GM19397 (cell line): ENCODE results near the gene ZNF740.

Experiments
- ATAC-seq: cut with Tn5 transposase; IDR thresholded peaks from one replicate; pipeline ENCODE4 v1.9.1; 2021; ENCODE audit warnings: mild to moderate bottlenecking, moderate library complexity; ENCODE audit not compliant: unreplicated experiment

The ZNF740 gene

DNA sequence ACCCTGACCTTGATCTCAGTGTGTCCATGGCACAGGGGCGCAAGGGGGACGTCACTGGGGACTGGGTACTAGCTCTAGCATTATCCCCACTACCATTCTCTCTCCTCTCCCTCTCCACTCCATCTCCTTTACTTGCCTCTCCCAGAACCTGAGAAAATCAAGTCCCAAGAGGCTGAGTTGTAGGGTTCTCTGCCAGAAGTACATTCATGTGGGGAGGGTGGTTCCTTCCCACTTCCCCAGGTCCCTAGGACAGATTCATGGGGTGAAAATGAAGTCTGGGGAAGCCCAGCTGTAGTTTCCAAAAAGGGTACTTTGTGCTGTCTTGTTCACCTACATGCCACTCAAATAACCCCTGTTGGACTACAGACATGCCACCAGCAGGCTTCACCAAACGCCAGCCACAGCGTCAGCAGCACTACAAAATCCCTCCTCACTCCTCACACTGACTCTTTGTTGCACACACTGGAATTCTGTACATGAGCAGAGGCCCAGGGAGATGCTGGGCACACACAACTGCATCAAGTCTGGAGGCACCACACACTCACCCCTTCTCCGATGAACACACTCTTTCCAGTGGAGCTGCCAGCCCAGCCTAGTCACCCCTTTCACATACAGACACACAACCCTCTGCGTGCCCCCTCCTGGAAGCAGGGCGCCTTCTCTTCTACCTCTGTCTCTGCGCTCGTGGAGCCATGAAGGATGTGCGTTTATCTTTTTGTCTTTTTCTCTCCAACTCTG is 44.5 kb downstream of the ZNF740 start:
- no peak for ATAC-seq

DNA sequence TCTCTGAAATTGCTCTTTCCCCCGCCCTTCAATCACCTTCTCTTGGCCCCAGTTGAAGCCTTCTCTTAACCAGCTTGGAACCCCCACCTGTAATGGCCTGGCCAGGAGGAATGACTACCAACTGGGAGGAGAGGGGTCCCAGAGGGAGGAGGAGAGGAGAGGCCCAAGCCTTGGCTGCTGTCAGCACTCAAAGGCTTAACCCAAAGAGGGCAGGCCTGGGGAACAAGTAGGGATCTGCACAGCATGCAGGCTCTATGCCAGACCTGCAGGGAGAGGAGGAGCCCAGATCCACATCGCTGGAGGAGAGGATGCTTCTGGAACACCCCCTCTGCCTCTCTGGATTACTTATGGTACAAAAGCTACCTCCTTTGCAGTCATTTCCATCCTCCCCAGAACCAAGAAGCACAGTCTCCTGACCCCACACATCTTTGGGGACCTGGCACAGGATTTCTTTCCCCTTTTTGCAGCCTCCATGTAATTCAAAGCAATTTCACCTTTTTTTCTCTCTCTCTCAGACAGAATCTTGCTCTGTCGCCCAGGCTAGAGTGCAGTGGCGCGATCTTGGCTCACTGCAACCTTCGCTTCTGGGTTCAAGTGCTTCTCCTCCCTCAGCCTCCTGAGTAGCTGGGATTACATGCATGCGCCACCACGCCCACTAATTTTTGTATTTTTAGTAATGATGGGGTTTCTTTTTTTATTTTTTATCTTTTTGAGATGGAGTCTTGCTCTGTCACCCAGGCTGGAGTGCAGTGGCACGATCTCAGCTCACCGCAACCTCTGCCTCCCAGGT is 45.3 kb downstream of the ZNF740 start:
- no peak for ATAC-seq

DNA sequence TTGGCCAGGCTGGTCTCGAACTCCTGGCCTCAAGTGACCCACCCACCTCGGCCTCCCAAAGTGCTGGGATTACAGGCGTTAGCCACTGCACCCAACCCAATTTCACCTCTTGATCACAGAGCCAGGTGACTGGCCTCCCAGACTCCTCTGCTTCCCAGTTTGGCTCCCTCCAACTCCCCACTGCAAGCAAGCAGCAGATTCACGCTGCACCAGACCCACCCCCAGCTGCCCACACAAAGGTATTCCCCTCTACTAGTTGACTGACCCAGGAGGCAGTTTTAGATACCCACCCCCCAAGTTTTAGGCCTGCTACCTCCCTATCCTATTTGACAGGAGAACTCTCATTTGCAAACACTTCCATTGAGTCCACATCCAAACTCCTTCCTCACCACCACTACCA is 46.3 kb downstream of the ZNF740 start:
- no peak for ATAC-seq

DNA sequence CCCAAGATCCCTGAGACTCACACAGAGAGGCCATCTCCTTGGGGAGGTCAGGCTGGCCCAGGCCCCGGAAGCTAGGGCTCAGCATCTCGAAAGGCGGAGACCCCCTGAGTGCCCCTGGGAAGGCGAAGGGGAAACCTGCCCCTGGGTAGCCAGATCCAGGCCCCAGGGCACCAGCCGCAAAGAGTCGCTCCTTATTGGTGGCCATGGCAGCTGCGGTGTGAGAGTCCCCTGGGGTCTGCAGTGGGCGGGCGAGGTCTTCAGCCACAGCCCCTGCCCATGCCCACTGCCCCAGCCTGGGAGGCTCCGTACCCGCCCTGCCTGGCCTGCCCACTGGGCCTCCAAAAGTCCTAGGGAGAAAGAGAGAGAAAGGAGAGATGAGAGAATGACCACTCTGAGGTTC is 46.8 kb downstream of the ZNF740 start:
- ATAC-seq = no peak

DNA sequence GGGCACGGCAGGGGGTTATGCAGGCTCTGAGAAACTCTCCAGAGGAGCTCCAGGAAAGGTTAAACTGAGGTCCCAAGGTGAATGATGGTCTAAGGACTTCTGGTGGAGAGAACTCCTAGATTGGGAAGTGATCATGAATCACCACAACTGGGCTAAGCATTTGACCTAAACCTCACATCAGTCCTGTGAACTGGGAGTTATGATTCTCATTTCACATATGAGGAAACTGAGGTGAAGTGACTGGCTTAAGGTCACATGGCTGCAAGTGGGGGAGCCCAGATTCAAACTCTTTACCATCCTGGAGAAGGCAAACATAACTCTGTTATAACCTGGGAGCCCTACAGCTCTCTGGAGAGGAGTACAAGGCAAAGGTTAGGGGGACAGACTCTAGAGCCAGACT is 47.3 kb downstream of the ZNF740 start:
- no peak for ATAC-seq

DNA sequence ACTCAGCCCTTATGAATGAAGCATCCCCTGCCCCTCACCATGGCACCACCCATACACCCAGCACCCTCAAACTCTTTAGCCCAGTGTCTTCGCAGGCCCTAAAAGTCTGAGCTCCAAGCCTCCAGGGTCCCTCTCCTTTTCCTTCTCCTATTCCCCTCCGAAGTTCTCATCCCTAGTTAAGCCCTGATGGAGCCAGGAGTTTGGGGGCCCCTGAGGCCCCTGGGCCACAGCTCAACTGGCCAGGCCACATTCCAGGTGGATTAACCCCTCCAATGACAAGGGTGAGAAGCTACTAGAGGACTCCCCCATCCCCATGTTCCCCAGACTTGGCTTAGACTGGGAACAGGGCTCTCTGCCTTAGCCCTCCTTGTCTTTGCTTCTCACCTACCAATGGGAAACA is 48.9 kb downstream of the ZNF740 start:
- ATAC-seq = no peak

DNA sequence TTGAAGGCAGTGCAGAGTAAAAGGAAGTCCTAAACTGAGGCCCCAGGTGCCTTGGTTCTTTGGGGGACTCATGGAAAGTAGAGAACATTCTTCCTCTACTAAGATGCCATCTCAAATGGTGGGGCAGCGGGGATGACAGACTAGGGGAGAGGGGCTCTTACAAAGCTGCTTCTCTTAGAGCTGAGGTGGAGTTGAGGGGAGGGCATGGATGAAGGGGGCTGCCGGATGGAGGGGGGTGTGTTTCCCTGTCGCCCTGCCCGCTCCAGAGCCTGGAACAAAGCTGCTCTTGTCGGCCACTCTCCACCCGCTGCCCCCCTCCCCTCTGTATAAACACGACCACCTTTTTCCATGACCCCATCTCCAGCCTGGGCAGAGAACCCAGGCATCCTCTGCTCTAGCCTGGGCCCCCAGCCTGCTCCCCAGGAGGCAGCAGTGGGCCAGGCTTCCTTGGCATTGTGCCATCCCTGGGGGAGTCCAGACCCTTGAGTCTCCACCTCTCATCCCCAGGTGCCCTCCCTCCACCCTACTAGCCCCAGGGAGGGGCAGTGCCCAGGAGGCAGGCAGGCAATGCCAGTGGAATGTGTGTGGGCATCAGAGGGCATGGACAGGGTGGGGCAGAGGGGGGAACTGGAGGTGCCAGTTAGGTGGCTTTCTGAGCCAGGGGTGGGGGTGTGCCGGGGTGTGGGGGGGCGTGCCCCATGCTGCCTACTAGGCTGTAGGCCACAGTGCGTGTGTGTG is 49.8 kb downstream of the ZNF740 start:
- ATAC-seq = no peak

DNA sequence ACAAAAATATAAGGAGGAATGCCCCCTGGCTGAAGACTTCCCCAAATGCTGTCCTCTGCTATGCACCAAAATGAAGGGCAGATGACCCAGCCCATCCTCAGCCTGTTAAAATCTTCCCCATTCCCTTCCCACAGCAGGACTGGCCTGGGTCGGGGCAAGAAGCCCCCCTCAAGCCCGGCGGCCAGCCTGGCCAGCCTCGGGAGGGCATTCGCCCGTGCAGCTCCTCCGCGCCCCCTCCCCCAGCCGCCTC is 51.1 kb downstream of the ZNF740 start:
- ATAC-seq = no peak

DNA sequence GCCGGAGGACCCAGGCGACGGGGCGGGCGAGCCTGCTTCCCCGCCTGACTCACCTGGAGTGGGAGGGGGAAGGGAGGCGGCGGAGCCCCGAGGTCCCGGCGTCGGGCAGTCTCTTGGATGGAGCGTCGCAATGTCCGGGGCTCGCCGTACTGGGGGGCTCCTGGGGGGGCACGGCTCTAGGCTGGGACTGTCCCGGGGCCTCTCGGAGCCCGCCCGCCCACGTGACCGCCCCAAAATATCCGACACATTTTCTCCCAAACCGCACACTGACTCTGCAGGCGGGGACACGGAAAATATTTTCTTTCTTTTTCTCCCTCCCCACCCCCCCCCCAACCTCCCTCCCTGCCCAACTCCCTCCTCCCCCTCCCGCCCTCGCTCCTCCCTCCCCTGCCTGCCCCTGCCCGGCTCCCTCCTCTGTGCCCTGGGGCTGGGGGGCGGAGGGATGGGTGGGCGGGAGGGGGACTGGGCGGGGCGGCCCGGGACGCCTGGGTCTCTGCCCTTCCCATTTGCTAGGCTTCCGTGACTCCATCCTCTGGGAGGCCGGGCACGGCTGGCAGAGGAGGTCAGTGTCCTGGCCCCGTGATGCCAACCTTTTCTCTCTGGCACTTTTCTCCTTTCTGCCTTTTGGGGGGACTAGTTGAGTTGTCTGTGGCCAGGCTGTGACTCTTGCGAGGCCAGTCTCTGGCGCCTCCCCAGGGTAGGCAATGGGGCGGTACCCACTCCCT is 51.6 kb downstream of the ZNF740 start, which contains the start of gene RARG:
TSS of gene RARG (minus strand) at position 289 of the 725 bp plus-strand sequence. CDS start 4,664 bp downstream, outside the sequence.
- no peak for ATAC-seq

DNA sequence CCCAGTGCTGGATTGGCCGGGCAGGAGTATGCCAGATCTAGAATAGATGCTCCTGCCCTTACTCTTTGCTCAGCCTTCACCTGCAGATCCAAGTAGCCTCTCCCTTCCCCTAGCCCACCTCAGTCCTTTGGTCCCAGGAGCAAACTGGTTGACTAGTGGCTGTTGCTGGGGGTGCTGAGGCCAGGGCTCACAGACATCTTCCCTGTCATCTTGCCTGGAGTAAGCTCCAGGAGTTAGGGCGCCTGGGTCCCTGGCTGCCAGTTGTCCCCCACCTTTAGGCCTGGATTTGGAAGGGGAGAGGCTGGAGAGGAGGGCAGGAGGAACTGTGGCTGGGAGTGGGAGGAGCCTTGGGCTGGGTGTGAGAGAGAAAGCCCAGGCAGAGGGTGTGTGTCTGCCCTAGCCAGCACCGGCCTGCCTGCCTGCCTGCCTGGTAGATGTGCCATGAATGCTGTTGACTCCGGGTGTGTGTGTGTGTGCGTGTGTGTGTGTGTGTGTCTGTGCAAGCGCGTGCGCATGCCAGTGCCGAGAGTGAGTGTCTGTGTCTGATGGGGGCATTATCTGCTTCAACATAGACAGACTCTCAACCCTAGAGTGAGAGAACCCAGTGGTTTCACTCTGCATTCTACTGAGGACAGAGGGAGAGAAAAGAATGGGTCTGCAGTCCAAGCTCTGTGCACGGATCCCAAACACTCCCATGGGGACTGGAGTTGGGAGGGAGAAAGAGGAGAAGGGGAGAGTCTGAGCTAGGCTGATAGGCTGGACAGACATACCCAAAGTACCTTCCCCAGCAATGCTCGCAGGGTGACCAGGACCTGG is 52.3 kb downstream of the ZNF740 start:
- ATAC-seq = no peak

DNA sequence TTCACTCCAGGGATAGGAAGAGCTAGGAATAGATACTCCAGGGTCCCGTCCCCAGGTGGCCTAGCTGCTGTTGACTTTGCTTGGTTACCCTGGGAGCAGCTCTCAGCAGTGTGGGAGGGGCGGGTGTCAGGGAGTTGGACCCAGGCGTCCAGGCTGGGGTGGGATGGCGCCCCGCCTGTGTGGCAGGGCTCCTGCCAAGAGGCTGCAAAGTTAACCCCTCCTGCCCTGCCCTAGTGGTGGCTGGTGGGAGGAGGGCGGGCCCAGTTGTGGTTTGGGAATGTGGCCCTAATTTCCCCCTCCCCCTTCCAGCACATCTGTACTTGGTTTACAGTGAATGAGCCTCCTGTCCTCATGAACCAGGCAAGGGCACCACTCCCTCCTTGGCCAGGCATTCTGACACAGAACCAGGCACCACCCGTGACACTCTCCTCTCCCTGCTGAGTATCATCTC is 53.2 kb downstream of the ZNF740 start:
- no peak for ATAC-seq

DNA sequence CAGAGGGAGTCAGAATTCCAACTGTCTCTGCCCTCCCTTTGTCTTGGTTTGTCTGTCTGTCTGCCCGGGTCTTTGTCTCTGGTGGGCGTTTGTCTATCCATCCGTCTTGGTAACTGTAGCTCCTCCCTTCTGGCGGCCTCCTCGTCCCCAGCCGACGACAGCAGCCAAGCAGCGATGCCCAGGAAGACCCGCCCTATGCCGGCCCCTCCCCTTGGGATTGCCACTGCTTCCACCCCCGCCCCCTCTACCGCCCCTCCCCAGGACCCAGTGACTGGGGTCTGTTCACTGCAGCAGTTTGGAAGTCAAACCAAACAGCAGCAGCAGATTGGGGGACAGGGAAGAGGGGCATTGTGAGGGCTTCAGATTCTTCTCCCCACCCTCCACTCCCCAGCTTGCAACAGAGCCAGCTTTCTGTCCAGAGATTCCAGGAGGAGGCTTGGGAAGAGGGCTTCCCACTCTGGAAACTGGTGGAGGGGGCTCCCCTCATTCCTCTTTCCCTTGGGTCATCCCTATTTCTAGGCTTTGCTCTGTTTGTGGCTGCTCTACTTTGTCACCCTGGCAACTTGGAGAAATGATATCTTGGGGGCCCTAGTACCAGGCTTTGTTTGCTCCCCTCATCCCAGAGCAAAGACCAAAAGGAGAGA is 53.9 kb downstream of the ZNF740 start:
- ATAC-seq = no peak

DNA sequence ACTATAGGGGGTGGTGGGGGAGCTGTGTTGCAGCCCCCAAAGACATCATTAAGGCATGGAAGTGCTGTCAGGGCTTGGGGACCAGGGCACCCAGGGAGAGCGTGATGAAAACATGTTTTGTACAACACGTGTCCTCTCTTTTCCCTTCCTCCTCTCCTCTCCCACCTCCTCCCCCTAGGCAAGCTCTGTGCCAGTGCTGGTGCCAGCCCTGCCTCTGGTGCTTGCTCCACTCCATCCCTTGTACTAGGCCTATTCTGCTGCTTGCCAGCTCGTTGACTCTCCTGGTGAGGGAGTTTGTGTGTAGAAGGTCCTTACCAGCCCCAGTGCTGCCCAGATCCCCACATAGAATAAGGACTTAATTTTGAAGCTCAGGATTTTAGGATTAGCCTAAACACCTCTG is 54.6 kb downstream of the ZNF740 start:
- no peak for ATAC-seq

DNA sequence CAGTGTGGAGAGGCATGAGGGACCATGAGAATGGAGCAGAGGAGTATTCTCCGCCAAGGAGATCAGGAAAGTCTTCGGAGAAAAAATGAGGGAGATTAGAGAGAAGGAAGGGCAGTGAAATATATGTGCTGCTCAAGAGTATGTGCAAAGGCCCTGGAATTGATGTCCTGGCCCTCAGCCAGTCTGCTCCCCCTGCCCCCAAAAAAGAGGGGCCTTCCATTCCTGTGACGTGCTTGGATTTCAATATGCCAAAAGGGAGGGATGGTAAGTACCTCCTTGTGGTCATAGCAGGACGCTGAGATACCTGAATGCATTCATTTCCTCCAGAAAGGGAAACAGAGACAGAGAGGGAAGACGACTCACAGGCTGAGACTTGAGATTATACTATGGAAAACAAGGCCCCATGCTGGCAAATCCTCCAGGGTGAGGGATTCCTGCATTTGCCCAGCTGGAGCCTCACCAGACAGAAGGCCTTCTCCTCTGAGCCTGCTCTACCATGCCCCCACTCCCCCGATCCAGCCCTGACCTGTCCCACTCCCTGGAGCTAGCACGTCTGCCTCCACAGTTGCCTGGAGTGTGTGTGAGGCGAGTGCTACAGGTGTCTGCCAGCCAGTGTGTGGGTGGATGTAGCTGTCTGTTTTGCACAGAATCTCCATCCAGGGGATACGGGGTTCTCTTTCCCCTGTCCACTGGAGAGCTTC is 55.4 kb downstream of the ZNF740 start:
- ATAC-seq = no peak

DNA sequence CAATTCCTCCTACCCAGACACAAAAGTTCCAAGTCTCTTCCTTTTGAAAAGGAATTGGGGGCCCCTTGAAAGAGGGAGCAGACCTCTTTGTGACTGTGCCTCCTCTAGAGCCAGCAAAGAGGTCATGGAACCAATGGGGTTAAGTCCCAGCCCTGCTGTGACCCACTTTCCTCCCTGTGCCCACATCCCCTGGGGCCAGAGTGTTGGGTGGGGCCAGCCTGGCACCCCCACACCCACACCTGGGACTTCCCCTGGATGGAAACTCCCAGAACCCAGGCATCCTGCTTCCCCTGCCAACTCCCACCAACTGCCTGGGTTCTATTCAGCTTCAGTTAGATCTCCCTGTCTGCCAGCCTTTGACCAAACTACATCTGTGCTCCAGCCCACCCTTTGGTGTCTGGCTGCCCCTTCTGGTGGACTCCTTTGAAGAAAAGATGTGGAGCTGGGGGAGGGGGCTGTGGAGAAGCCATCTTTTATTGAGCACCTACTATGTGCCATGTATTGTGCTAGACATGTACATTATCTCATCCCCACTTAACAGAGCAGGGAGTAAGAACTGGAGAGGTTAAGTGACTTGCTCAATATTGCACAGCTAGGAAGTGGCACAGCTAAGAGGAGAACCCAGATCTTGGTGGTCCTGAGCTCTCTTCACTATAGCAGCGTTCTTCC is 56.1 kb downstream of the ZNF740 start:
- ATAC-seq = no peak

DNA sequence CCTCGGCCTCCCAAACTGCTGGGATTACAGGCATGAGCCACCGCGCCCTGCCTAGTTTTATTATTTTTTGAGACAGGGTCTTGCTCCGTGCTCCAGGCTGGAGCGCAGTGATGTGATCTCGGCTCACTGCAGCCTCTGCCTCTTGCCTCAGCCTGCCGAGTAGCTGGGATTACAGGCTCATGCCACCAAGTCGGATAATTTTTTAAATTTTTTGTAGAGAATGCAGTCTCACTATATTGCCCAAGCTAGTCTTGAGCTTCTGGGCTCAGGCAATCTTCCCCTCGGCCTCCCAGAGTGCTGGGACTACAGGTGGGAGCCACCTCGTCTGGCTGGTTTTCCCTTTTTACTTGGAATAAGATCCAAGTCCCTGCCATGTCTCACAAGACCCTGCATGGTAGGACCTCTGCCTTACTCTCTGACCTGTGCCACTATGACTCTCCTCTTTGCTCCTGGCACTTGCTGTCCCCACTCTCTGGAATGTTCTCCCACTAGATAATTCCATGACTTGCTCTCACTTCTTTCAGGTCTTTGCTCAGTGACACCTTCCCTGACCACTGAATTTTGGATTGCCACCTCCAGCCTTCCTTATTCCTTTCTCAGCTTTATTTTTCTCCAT is 59.2 kb downstream of the ZNF740 start:
- no peak for ATAC-seq

DNA sequence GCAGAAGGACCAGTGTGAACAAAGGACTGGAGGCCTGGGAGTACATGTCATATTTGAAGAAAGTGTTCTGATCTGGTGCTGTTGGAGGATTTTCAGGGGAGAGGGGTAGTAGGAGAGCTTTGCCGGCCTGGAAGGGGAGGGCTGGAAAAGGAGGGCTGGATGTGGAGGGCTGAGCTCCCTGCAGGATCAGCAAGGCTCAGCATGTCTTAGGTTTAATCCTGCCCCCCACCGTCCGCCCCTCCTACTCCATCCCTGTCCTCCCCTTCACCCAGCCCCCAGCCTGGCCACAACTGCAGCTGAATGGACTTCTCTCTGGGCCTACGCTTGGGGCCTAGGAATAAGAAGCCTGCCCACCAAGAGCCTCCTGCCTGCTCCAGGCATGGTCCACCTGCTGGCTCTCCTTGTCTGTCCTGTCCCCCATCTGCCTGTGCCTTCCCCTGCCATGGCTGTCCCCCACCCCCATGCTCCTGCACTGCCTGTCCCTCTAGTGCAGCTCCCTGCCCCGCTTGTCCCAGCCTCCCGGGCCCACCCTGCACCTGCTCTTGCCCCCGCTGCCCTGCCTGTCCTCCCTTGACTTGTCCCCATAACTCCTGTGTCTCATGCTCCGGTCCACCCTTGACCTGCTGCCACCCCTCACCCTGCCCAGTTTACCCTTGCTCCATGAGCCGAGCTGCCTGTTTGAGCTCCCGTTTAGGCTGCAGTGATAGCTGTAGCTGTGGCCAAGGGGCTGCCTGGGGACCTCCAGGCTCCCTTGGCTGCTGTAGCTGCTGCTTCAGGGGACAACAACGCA is 61.3 kb downstream of the ZNF740 start:
- ATAC-seq = no peak

DNA sequence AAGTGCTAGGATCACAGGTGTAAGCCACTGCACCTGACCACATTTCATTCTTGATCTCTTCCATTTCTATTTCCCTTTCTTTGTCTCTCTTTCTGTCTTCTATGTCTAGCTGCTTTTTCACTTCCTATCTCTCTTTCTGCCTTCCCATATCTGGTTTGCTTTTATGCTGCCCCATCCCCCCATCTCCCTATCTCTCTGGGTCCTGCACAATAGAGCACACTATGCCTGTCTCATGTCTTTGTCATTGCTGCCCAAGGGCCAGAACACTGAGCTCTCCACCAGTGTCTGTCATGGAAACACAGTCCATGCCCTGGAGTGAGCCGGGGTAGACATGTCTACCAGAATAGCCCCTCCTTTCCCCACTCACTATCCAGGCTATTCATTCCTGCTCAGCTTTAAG is 63.8 kb downstream of the ZNF740 start:
- ATAC-seq = no peak
